ENCODE data around the gene FMR1. TPM values are rescaled to one million over a fixed set of nuclear protein-coding genes. Genes with fewer than 3 reads are reported as not detected.

Gene FMR1
- total RNA-seq, 6 experiments from 2014 or later, result 16.2 to 32.9 (median 21.5) TPM

- no peaks in the 10 kb centered on the region for H3K36me3 ChIP-seq
- ATAC-seq, result peak; percentile 89 to 99 (median 94)
- no peaks in the 10 kb centered on the region for H3K27me3 ChIP-seq
- peak overlapping the region in 2 of 3 donors; percentile 56 to 70 for H3K27ac ChIP-seq
- intact Hi-C loops (cut with DNase I), result no loop called here
- peak in 1 of 3 donors; percentile 50 for DNase-seq
- peaks cover 0 to 10% (median 0%) of the 10 kb centered on the region in 4 donors for H3K4me1 ChIP-seq
- TF ChIP-seq CTCF (IDR thresholded peaks at IDR 0.05) (no peak), POLR2A (IDR thresholded peaks at IDR 0.05) (no peak)
- WGBS (ENCODE audit: insufficient coverage, low coverage, low lambda C conversion rate, missing lambda C conversion rate), result 15% methylated on average over 2 of the region's 2 CpGs
- H3K4me3 ChIP-seq, result no peak overlapping the region
- H3K9me3 ChIP-seq, result no peaks in the 10 kb centered on the region
These were observed 26.8 kb upstream of the FMR1 start for GRCh38 chrX:147884958-147885357.

- no peaks in the 10 kb centered on the region for H3K9me3 ChIP-seq
- DNase-seq (no peak), ATAC-seq (peak; percentile 40 to 66 (median 46))
- TF ChIP-seq POLR2A (IDR thresholded peaks at IDR 0.05) (no peak), CTCF (IDR thresholded peaks at IDR 0.05) (no peak)
- no peak overlapping the region for H3K4me3 ChIP-seq
- no peaks in the 10 kb centered on the region for H3K4me1 ChIP-seq
- H3K27me3 ChIP-seq, result no peaks in the 10 kb centered on the region
- no peaks in the 10 kb centered on the region for H3K36me3 ChIP-seq
- peak overlapping the region in 2 of 3 donors; percentile 2 to 11 for H3K27ac ChIP-seq
- no CpG with 5 or more reads among the region's 1 CpG for WGBS (ENCODE audit: insufficient coverage, low coverage, low lambda C conversion rate, missing lambda C conversion rate)
- intact Hi-C loops (cut with DNase I), result no loop called here
These were observed 21.0 kb upstream of the FMR1 start for GRCh38 chrX:147890756-147891155.

GRCh38 chrX:147891896-147892295 lies 19.8 kb upstream of the FMR1 start:
- no peak for DNase-seq
- H3K36me3 ChIP-seq, result no peaks in the 10 kb centered on the region
- H3K9me3 ChIP-seq, result no peaks in the 10 kb centered on the region
- ATAC-seq, result peak in 2 of 4 donors; percentile 50 to 74
- H3K4me1 ChIP-seq, result no peaks in the 10 kb centered on the region
- no peak overlapping the region for H3K4me3 ChIP-seq
- TF ChIP-seq CTCF (IDR thresholded peaks at IDR 0.05) (no peak), POLR2A (IDR thresholded peaks at IDR 0.05) (no peak)
- H3K27ac ChIP-seq, result no peak overlapping the region
- intact Hi-C loops (cut with DNase I), result no loop called here
- WGBS (ENCODE audit: insufficient coverage, low coverage, low lambda C conversion rate, missing lambda C conversion rate), result 30% methylated on average over 1 of the region's 1 CpG
- no peaks in the 10 kb centered on the region for H3K27me3 ChIP-seq

GRCh38 chrX:147893741-147894140 lies 18.0 kb upstream of the FMR1 start:
- no peaks in the 10 kb centered on the region for H3K9me3 ChIP-seq
- H3K27me3 ChIP-seq, result no peaks in the 10 kb centered on the region
- ATAC-seq, result no peak
- TF ChIP-seq POLR2A (IDR thresholded peaks at IDR 0.05) (no peak), CTCF (IDR thresholded peaks at IDR 0.05) (no peak)
- no peak overlapping the region for H3K27ac ChIP-seq
- intact Hi-C loops (cut with DNase I), result no loop called here
- no peak overlapping the region for H3K4me3 ChIP-seq
- DNase-seq, result no peak
- no peaks in the 10 kb centered on the region for H3K4me1 ChIP-seq
- H3K36me3 ChIP-seq, result no peaks in the 10 kb centered on the region

- intact Hi-C loops (cut with DNase I), result no loop called here
- 49% methylated on average over 4 of the region's 4 CpGs for WGBS (ENCODE audit: insufficient coverage, low coverage, low lambda C conversion rate, missing lambda C conversion rate)
- TF ChIP-seq POLR2A (IDR thresholded peaks at IDR 0.05), result no peak
- TF ChIP-seq CTCF (IDR thresholded peaks at IDR 0.05), result no peak
- Histone ChIP-seq H3K27me3 (no peaks in the 10 kb centered on the region), H3K9me3 (no peaks in the 10 kb centered on the region), H3K4me1 (no peaks in the 10 kb centered on the region), H3K4me3 (no peak overlapping the region), H3K27ac (no peak overlapping the region), H3K36me3 (no peaks in the 10 kb centered on the region)
- DNase-seq (no peak), ATAC-seq (no peak)
These were observed 17.3 kb upstream of the FMR1 start for GRCh38 chrX:147894366-147894963.

Data from right lobe of liver (tissue), 6 donors.